GM12878 (cell line): ENCODE measurements around the gene KLK5. TPM values are rescaled to one million over a fixed set of nuclear protein-coding genes. Genes with fewer than 3 reads are reported as not detected.

Experiments
- ATAC-seq: fragments of 200-7000 bp; cut with Tn5 transposase; 3 replicates; pipeline ENCODE4 v1.9.1; 2020; ENCODE audit warnings: mild to moderate bottlenecking, moderate library complexity
- BruUV-seq: library from RNA; stranded (reverse); fragments of 400-500 nt; replicated peaks from 2 replicates; lab custom pipeline; 2021; lab: Mats Ljungman, UMichigan
- CTCF ChIA-PET: fragments of 300-600 bp; sonication (Branson Sonifier 250); formaldehyde crosslinking; extraction: SDS; loops from one replicate; lab custom pipeline; 2021; ENCODE audit warnings: inconsistent platforms; lab: Yijun Ruan, JAX
- POLR2A ChIA-PET: fragments of 350-600 bp; formaldehyde crosslinking; extraction: SDS; loops from one replicate; lab custom pipeline; 2021; ENCODE audit warnings: inconsistent platforms; lab: Charles Lee
- RAD21 ChIA-PET: fragments of 300-600 bp; sonication (Branson Sonifier 250); formaldehyde crosslinking; loops from one replicate; lab custom pipeline; 2023; ENCODE audit warnings: antibody characterized with exemption; ENCODE audit not compliant: unreplicated experiment; lab: Charles Lee
- SMC1A ChIA-PET: fragments of 300-600 bp; sonication (Branson Sonifier 250); formaldehyde crosslinking; loops from one replicate; lab custom pipeline; 2023; ENCODE audit not compliant: unreplicated experiment, uncharacterized antibody; lab: Charles Lee
- DNase-seq: peaks from one replicate; pipeline ENCODE4 v3.0.0-alpha.2; 2011; ENCODE audit warnings: low read depth, low spot score
- FAIRE-seq: peaks from 3 replicates; lab custom pipeline; 2011; peaks lifted over from hg19 to GRCh38; lab: Jason Lieb, UNC
- H2AFZ ChIP-seq: 2 replicates; pipeline ENCODE4 v1.6.0; 2011; ENCODE audit warnings: low read depth, low read length, control low read depth; ENCODE audit not compliant: control insufficient read depth
- H3K27ac ChIP-seq: 2 replicates; pipeline ENCODE4 v1.5.1; 2011; ENCODE audit warnings: control low read depth; ENCODE audit not compliant: control insufficient read depth, insufficient read depth
- H3K27me3 ChIP-seq, 2 experiments: replicated peaks in 1 of 2; 2 replicates each; pipeline versions ENCODE4 v1.6.0 to v1.6.1; 2011; ENCODE audit warnings: low read length in 1 of 2; ENCODE audit not compliant: control insufficient read depth in 2 of 2, insufficient read depth in 2 of 2
- H3K36me3 ChIP-seq, 2 experiments: 2 replicates each; pipeline ENCODE4 v1.5.1; 2011; ENCODE audit warnings: low read length in 1 of 2; ENCODE audit not compliant: control insufficient read depth in 2 of 2, insufficient read depth in 2 of 2
- H3K4me1 ChIP-seq: 2 replicates; pipeline ENCODE4 v1.6.1; 2011; ENCODE audit warnings: mild to moderate bottlenecking, low read length, moderate library complexity, mixed read lengths; ENCODE audit not compliant: control insufficient read depth, insufficient read depth
- H3K4me2 ChIP-seq: 2 replicates; pipeline ENCODE4 v1.6.0; 2011; ENCODE audit warnings: control low read depth; ENCODE audit not compliant: control insufficient read depth, insufficient read depth
- H3K4me3 ChIP-seq: fragments of 200-600 bp; sonication (generic); 2 replicates; pipeline ENCODE4 v1.5.1; 2016
- H3K79me2 ChIP-seq: 2 replicates; pipeline ENCODE4 v1.6.0; 2011; ENCODE audit warnings: low read length; ENCODE audit not compliant: control insufficient read depth, insufficient read depth
- H3K9ac ChIP-seq: 2 replicates; pipeline ENCODE4 v1.8.0; 2011; ENCODE audit warnings: low read length, control low read depth, mixed read lengths; ENCODE audit not compliant: control insufficient read depth, insufficient read depth
- H3K9me3 ChIP-seq: replicated peaks from 3 replicates; pipeline ENCODE4 v1.5.1; 2011; ENCODE audit warnings: mild to moderate bottlenecking, low read length; ENCODE audit not compliant: control insufficient read depth, insufficient read depth
- H4K20me1 ChIP-seq: 2 replicates; pipeline ENCODE4 v1.6.0; 2011; ENCODE audit not compliant: control insufficient read depth, insufficient read depth
- BACH1 ChIP-seq: fragments of 450-650 bp; IDR thresholded peaks from 2 replicates; pipeline ENCODE4 v1.6.1; 2017; ENCODE audit warnings: mild to moderate bottlenecking, borderline replicate concordance
- BMI1 ChIP-seq: fragments of 450-650 bp; IDR thresholded peaks from 2 replicates; pipeline ENCODE4 v1.6.1; 2016; ENCODE audit warnings: mild to moderate bottlenecking, moderate library complexity, borderline replicate concordance
- CHD2 ChIP-seq: IDR thresholded peaks from 2 replicates; pipeline ENCODE4 v1.6.1; 2011; ENCODE audit warnings: low read depth, low read length, improper control_type of control experiment, borderline replicate concordance
- ETV6 ChIP-seq, 2 experiments: fragments of 450-650 bp in 1 of 2; IDR thresholded peaks in 1 of 2; conservative IDR thresholded peaks in 1 of 2; 2 replicates each; pipeline ENCODE4 v1.6.1; 2014; ENCODE audit warnings: antibody characterized with exemption in 1 of 2, borderline replicate concordance in 1 of 2, low read depth in 1 of 2, mild to moderate bottlenecking in 1 of 2, moderate library complexity in 1 of 2
- GATAD2B ChIP-seq: fragments of 450-650 bp; conservative IDR thresholded peaks from 2 replicates; pipeline ENCODE4 v1.6.1; 2017; ENCODE audit warnings: low read depth, mild to moderate bottlenecking, moderate library complexity
- MYC ChIP-seq: IDR thresholded peaks from 2 replicates; pipeline ENCODE4 v1.6.1; 2011; ENCODE audit warnings: mild to moderate bottlenecking, low read length, moderate library complexity, inconsistent platforms; ENCODE audit not compliant: insufficient read depth, insufficient replicate concordance, insufficient read length, severe bottlenecking
- PAX5 ChIP-seq: IDR thresholded peaks from 2 replicates; pipeline ENCODE4 v1.6.1; 2011; ENCODE audit warnings: low read depth, low read length, borderline replicate concordance
- SMARCA5 ChIP-seq: fragments of 450-650 bp; IDR thresholded peaks from 2 replicates; pipeline ENCODE4 v1.6.1; 2017; ENCODE audit warnings: mild to moderate bottlenecking
- SMC3 ChIP-seq: IDR thresholded peaks from 2 replicates; pipeline ENCODE4 v1.6.1; 2011; ENCODE audit warnings: low read length, improper control_type of control experiment, borderline replicate concordance
- SPI1 ChIP-seq: IDR thresholded peaks from 2 replicates; pipeline ENCODE4 v1.6.1; 2011; ENCODE audit warnings: low read depth, mild to moderate bottlenecking, low read length, moderate library complexity, borderline replicate concordance; ENCODE audit not compliant: insufficient read depth
- SREBF1 ChIP-seq: IDR thresholded peaks from 2 replicates; pipeline ENCODE4 v1.6.1; 2012; ENCODE audit warnings: mild to moderate bottlenecking, low read length
- SRF ChIP-seq, 2 experiments: IDR thresholded peaks; 2 replicates each; pipeline ENCODE4 v1.6.1; 2011; ENCODE audit warnings: low read depth in 2 of 2, low read length in 2 of 2, mild to moderate bottlenecking in 1 of 2, moderate library complexity in 1 of 2
- TCF3 ChIP-seq: IDR thresholded peaks from 2 replicates; pipeline ENCODE4 v1.6.1; 2012; ENCODE audit warnings: low read depth, mild to moderate bottlenecking, low read length, borderline replicate concordance; ENCODE audit not compliant: insufficient read depth
- ZNF274 ChIP-seq: IDR thresholded peaks from one replicate; pipeline ENCODE4 v1.8.0; 2011; ENCODE audit not compliant: insufficient read length, insufficient read depth
- WGBS: methylation state at CpG from one replicate; pipeline ENCODE4 v1.1.6; 2016; ENCODE audit warnings: low lambda C conversion rate; ENCODE audit not compliant: insufficient replicate concordance, insufficient coverage; ENCODE audit errors: missing lambda C conversion rate; 5-methylcytosine and 5-hydroxymethylcytosine counted together
- in situ Hi-C: fragments of 300-500 bp; cut with MboI; formaldehyde crosslinking; loops from 9 replicates; pipeline ENCODE4 v1.14.3; 2018; ENCODE audit warnings: mixed read lengths
- intact Hi-C: fragments of 100-400 bp; cut with micrococcal nuclease; formaldehyde crosslinking; loops from one replicate; pipeline ENCODE4 v1.14.2; 2022; ENCODE audit not compliant: unreplicated experiment
- polyA plus RNA-seq, 11 experiments: library from polyadenylated mRNA; depleted of rRNA in 4 of 11; unstranded in 6 of 11; stranded (reverse) in 5 of 11; fragments of >200 nt; fragmentation: Nextera tagmentation in 4 of 11; fragmentation: Illumina TruSeq in 1 of 11; extraction: Ambion mirVana in 4 of 11; extraction: Trizol in 1 of 11; gene quantifications; 1 replicate in 1 of 11; 2 replicates in 10 of 11; pipeline versions ENCODE4 v1.2.1 to v1.2.3, GENCODE V29; 2011 to 2016; ENCODE audit warnings: inconsistent platforms in 2 of 11, missing spikeins in 2 of 11, low read depth in 1 of 11
- total RNA-seq, 4 experiments: library from RNA; depleted of rRNA in 3 of 4; stranded (reverse); fragments of >200 nt in 3 of 4; fragmentation: Illumina TruSeq in 1 of 4; extraction: Trizol in 1 of 4; gene quantifications; 2 replicates each; pipeline versions ENCODE4 v1.2.1 to v1.2.3, GENCODE V29; 2013 to 2021
- TF ChIP-seq, protein P1 (sequence below): fragments of 150-350 bp; IDR thresholded peaks from 2 replicates; pipeline ENCODE4 v1.6.1; 2016; ENCODE audit warnings: low read depth, low read length
- TF ChIP-seq, protein P2 (sequence below): IDR thresholded peaks from 2 replicates; pipeline ENCODE4 v1.6.1; 2011; ENCODE audit warnings: mild to moderate bottlenecking, low read depth, low read length, moderate library complexity; ENCODE audit not compliant: insufficient replicate concordance
- TF ChIP-seq, protein P3 (sequence below): IDR thresholded peaks from 2 replicates; pipeline ENCODE4 v1.6.1; 2012; ENCODE audit warnings: low read length, inconsistent platforms

The KLK5 gene
- total and polyA plus RNA-seq, 10 of the 15 experiments (the other 5 are each of a cell fraction or from before 2014, with no cell fraction given): 0.16 TPM; not detected in 9

DNA sequence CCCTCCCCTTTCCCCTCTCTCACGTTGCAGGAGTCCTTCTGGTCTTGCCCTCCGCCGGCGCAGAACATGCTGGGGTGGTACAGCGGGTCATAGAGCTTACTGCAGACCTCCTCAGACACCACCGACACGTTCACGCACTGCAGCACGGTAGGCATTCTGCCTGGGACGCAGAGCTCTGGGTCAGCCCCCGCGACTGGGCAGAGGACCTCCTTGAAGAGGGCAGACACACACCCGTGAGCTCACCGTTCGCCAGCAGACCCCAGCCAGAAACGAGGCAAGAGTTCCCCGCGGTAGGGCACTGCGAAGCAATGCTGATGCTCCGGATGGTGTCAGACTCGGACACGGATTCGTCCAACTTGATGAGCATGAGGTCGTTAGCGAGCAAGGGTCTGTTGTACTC, 44.5 kb downstream of the KLK5 start:
- Histone ChIP-seq H3K27me3 (peaks cover 4 to 9% of the 10 kb centered on the region in 2 experiments; a peak in 3 of 4 replicates), H3K27ac (no peak overlapping the region), H3K36me3 (no peaks in the 10 kb centered on the region), H3K4me1 (no peaks in the 10 kb centered on the region), H4K20me1 (no peaks in the 10 kb centered on the region), H3K4me3 (no peak overlapping the region), H3K79me2 (no peaks in the 10 kb centered on the region), H3K9me3 (no peaks in the 10 kb centered on the region; the same call in 2 of the 3 replicates), H3K4me2 (no peak overlapping the region), H2AFZ (no peak overlapping the region), H3K9ac (no peak overlapping the region)
- SMC1A ChIA-PET: interaction anchor here (2.0 kb wide), 1 partner anchor 13 kb away, joined by 12 read pairs; no protein-coding TSS in a partner anchor
- intact Hi-C loops: no loop called here
- no peak for TF ChIP-seq MYC
- TF ChIP-seq, protein P1, sequence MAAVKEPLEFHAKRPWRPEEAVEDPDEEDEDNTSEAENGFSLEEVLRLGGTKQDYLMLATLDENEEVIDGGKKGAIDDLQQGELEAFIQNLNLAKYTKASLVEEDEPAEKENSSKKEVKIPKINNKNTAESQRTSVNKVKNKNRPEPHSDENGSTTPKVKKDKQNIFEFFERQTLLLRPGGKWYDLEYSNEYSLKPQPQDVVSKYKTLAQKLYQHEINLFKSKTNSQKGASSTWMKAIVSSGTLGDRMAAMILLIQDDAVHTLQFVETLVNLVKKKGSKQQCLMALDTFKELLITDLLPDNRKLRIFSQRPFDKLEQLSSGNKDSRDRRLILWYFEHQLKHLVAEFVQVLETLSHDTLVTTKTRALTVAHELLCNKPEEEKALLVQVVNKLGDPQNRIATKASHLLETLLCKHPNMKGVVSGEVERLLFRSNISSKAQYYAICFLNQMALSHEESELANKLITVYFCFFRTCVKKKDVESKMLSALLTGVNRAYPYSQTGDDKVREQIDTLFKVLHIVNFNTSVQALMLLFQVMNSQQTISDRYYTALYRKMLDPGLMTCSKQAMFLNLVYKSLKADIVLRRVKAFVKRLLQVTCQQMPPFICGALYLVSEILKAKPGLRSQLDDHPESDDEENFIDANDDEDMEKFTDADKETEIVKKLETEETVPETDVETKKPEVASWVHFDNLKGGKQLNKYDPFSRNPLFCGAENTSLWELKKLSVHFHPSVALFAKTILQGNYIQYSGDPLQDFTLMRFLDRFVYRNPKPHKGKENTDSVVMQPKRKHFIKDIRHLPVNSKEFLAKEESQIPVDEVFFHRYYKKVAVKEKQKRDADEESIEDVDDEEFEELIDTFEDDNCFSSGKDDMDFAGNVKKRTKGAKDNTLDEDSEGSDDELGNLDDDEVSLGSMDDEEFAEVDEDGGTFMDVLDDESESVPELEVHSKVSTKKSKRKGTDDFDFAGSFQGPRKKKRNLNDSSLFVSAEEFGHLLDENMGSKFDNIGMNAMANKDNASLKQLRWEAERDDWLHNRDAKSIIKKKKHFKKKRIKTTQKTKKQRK: no peak
- TF ChIP-seq ZNF274: no peak
- TF ChIP-seq, protein P2, sequence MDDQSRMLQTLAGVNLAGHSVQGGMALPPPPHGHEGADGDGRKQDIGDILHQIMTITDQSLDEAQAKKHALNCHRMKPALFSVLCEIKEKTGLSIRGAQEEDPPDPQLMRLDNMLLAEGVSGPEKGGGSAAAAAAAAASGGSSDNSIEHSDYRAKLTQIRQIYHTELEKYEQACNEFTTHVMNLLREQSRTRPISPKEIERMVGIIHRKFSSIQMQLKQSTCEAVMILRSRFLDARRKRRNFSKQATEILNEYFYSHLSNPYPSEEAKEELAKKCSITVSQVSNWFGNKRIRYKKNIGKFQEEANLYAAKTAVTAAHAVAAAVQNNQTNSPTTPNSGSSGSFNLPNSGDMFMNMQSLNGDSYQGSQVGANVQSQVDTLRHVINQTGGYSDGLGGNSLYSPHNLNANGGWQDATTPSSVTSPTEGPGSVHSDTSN: no peak
- no peak for TF ChIP-seq TCF3
- TF ChIP-seq PAX5: no peak
- TF ChIP-seq SPI1: no peak
- no peak for TF ChIP-seq SRF (IDR thresholded peaks at IDR 0.05; ENCODE audit: low read depth in 2 of 2, low read length in 2 of 2)
- TF ChIP-seq BACH1: no peak
- TF ChIP-seq ETV6 (conservative IDR thresholded peaks at IDR 0.05 in 1 of 2, IDR thresholded peaks at IDR 0.05 in 1 of 2; ENCODE audit: borderline replicate concordance in 1 of 2, low read depth in 1 of 2): no peak
- no peak for TF ChIP-seq SMC3
- no peak for TF ChIP-seq GATAD2B
- no peak for TF ChIP-seq BMI1
- TF ChIP-seq CHD2: no peak
- TF ChIP-seq SMARCA5: no peak
- TF ChIP-seq SREBF1: no peak
- TF ChIP-seq, protein P3, sequence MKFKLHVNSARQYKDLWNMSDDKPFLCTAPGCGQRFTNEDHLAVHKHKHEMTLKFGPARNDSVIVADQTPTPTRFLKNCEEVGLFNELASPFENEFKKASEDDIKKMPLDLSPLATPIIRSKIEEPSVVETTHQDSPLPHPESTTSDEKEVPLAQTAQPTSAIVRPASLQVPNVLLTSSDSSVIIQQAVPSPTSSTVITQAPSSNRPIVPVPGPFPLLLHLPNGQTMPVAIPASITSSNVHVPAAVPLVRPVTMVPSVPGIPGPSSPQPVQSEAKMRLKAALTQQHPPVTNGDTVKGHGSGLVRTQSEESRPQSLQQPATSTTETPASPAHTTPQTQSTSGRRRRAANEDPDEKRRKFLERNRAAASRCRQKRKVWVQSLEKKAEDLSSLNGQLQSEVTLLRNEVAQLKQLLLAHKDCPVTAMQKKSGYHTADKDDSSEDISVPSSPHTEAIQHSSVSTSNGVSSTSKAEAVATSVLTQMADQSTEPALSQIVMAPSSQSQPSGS: no peak
- DNase-seq (no peak), FAIRE-seq (no peak), ATAC-seq (no peak)
- POLR2A ChIA-PET: no interaction called here
- CTCF ChIA-PET: interaction anchor here (1.5 to 3.6 kb wide), 3 partner anchors 10 to 13 kb away, joined by 3 to 30 read pairs (median 4); no protein-coding TSS in a partner anchor
- RAD21 ChIA-PET: interaction anchor here (0.9 to 1.6 kb wide), 2 partner anchors 12 to 14 kb away, joined by 3 to 5 read pairs; no protein-coding TSS in a partner anchor
- in situ Hi-C loops: no loop called here
- no TSS peak for BruUV-seq
- WGBS: 54% methylated on average over 19 of the region's 25 CpGs
